HG03159 (cell line): ENCODE results near the gene DARS1.

Source experiments
- ATAC-seq: cut with Tn5 transposase; IDR thresholded peaks from one replicate; pipeline ENCODE4 v1.9.1; 2021; ENCODE audit warnings: mild to moderate bottlenecking, moderate library complexity; ENCODE audit not compliant: unreplicated experiment

DARS1 gene

DNA sequence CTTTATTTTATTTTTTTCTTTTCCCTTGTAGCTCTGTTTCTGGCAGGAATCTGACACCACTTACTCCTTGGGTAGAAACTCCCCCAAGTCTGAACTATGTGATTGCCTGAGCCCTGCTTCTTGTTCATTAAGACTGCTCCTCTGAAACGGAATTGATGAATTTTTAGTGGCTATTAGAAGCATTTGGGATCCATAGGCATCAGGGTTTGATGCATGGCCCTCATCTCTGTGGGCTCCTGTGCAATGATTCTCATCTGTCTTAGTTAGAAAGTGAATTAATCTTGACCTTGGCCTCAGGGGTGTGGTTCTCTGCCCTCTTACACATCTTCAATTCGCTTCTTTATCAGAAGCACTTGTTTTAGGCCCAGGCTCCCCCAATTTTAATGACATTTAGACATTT, 31.0 kb upstream of the DARS1 start:
- no peak for ATAC-seq

DNA sequence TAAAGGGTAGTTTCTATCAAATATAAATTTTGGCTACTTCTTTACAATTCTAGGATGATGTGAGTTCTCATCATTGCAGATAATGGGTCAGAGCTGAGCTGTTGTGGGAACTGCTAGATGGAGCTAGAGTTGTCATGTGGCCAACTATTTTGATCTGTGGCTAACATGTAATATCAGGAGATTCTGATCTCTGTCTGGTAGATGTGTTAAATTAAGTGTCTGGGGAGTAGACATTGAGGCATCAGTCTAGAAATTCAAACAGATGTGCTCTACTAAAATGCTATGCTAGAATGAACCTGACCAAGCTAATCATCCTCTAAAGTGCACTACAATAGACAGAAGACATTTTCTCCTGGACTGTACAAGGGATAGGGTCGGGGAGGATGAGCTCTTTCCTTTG, 30.3 kb upstream of the DARS1 start:
- no peak for ATAC-seq

DNA sequence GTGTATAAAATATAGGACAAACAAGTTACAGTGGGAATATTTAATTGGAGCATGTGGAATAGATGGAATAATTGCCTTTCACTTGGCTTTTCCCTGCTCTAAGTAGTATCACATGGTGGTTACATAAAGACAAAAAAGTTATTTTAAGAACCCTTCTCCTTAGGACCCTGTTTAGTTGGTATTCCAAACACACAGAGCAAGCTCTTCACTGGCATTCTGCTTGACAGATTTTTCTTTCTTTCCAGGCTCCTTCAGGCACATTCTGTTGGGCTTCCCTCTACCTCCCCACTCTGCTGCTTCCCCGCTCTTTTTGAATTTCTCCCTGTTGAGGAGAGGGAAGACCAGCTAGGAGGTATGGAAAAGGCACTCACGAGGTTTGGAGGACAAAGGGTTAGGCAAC, 29.0 kb upstream of the DARS1 start:
- ATAC-seq, result no peak

DNA sequence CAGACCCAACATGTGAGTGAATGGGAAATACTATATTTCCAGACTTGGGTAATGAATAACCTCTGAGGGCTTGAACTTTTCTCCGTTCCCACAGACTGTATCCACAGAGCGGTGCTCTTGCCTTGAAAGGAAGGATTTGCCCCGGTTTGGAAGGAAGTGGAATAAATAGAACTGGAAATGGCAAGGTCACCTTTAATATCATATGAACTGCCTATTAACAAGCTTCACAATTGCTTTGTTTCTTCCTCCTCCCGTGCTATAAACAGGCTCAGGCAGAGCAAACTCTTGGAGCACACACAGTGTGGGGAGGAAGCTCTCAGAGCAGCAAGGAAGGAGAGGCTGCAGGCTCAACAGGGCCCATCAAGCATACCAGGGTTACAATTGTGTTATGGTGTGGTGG, 28.5 kb upstream of the DARS1 start:
- no peak for ATAC-seq

DNA sequence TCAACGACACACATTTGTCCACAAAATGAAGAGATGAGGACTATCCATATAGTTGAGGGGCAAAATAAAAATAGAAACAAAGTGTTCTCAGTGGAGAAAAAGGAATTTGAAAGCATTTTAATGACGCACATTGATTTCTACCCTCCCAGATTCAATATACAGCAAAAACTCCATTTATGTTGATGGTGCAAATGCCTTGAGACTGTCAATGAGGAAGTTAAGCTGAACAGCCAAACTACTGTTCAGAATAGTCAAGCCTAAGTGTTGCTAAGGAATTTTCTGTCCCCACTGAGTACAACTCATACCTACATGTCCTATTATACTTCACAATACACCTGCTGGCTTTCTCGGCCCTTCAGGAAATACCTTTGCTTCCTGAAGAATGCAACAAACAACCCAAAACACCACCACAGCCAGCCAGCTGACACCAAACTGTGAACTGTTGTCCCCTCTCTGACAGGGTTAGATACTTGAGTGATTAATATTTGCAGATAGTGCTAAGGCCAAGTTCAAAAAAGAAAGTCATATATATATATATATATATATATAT, 27.8 kb upstream of the DARS1 start:
- no peak for ATAC-seq

DNA sequence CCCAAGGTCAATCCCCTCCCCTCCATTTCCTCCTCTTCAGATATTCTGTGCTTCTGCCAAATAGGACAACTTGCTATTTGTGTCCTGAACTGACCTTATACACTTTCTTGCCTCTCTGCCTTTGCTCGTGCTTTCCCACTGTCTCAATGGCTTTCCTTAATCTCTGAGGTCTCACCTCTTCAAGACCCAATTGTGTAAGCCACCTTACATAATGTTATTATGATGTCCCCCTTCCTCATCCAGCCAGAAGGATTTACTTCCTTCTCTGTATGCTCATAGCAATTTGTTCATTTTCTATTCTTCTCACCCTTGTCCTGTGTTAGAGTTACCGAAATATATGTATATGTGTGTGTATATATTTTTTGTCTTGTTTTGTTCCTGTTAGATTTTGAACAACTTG, 26.9 kb upstream of the DARS1 start:
- ATAC-seq, result no peak

DNA sequence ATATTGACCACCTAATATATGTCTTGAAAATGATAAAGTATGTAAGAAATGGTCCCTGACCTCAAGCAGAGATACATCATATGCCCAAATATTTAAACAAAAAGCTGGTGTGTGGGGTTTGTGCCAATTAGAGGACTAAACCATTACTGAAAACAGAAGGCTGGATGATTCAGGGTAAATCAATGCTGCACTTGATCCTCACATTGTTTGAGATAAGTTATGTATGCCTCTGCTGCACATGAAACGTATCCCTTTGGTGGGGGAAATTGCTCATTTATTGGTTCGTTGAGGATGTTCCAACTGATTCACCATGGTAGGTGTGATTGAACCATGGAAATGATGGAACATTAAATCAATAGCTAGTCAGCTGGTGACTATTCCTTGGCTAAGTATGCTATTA, 24.7 kb upstream of the DARS1 start:
- no peak for ATAC-seq

DNA sequence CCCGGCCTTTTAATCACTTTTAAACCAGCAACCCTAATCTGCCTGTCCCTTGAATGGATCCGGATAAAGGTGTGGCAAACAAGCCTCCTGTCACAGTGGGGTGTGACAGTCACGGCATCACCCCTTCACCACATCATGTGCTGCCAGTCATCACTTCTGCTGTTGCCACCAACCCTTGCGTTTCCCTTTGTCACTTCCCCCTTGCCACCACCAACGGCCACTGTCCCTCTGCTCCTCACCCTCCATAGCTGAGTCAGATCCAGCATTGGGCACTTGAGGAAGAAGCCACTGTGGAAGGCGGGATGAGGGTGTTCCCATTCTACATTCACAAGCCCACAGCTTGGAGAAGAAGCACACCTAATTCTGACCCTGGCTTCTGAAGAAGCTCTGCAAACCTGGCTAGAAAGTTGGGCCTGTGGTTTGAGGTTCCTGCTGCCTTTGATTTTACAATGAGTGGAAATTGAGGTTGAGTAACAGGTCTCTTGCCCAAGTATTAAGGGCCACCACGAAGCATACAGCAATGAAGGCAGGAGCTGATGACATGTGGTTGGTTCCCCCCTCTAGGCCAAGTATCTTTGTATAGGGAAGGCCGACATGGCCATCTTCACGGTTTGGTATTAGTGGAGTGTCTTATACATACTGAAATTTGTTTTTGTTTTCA, 22.9 kb upstream of the DARS1 start:
- no peak for ATAC-seq

DNA sequence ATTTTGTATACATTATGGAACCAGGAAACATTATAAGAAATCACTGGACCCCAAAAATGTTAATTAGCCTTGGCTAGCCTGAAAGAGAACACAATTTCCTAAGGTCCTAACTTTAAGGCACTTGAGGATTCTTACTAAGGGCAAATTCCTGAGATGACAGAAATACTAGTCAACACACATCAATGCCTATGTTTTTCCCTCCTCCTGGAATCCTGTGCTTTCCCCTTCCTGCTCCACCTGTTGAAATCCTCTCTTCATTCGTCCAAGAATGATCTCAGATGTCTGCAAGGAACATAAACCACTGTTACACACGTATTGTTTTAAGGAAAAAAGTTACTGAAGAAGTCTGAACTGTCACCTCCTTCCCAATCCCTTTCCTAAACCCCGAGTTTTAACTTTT, 21.2 kb upstream of the DARS1 start:
- ATAC-seq, result no peak

DNA sequence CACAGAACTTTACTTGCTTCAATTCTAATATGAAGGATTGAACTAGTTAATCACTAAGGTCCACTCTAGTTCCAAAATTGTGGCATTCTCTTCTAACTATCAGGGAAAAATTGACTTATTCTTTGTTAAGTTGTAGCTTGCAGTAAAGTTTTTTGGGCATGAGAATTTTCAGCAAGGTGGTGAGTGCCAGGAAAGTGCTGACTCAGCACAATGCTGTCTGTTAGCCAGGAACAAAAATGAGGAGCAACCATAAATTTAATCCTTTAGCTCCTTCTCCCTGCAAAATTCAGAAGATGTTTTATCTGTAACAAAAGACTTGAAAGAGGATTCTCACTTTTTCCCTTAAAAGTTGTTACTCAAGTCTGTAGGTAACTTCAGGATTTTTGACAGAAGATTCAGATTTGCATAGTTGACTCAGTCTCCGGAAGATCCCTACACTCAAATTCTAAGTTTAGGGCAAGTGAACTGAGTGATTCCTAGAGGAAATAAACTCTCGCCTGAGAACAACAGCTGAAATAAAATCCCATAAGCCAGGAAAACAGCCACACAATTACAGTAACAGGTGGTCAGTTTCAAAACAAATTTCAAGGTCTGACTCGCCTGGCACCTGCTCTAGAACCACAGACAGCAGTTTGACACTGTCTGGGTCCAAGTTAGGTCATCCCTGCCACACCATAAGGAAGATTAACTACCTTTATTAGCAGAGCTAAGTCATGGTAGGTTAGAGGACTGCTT, 20.2 kb upstream of the DARS1 start:
- ATAC-seq, result peak; percentile 47

DNA sequence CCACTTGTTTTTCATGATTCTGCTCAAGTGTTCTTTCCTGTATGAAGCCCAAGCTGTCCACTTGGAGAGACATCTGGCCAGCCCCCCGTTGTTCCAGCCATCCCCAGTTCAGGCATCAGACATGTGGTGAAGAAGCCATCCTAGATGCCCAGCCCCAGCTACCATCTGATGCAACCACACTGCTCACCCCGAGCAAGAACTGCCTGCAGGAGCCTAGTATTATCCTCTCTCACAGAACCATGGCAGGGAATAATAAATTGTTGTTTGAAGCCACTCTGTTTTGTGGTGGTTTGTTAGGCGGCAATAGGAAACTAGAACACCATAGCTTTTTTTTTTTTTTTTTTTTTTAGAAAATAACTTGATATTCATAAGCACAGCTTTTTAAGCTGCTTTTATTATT, 19.5 kb upstream of the DARS1 start:
- no peak for ATAC-seq

DNA sequence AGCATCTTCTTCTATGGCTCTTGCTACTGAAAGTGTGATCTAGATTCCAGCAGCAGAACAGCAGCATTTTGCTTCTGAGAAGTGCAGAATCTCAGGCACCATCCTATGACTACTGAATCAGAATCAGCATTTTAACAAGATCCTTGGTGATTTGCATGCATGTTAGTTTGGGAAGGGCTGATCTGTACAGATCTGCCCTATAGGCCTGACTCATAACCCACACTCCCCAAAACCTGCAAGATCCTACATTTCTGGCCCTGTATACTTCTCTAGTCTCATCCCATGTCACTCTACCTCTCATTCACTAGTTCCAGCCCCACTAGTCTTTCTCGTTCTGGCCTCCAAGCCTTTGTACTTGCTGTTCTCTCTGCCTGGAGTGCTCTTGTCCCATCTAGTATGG, 15.7 kb upstream of the DARS1 start:
- ATAC-seq, result no peak

DNA sequence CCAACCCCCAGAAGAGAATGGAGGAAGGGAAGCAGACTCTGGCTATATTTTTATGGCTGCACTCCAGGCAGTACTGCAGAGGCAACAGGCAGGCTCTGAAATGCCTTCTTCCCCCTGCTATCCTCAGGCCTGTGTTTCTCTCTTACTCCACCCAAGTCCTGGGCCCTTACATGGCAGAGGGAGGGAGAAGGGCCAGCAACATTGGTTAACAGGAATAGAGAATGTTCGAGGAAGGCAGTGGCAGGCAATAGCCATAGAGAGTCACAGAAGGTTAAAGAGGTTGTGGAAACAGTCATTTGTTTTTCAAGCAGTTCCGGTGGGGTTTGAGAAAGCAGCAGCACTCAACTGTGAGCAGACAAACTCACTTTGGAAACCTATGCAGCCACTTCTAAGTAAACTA, 15.1 kb upstream of the DARS1 start:
- peak; percentile 56 for ATAC-seq

DNA sequence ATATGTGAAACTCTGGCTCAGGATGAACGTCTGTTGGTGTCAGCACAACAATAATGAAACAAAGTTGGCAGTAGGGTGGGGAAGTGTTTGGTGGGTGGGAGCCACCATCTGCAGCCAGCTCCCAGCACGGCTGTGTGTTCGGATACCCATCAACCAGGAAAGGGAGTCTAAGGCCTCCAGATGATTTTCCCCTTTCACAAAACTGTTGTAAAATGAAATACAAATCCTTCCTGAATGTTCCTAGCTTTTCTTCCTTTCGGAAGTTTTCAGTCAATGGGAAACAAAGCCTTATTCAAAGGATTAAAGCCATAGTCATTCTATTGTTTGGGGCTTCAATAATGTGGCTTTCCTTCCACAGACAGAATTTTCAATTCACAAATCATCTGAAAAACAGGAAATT, 14.5 kb upstream of the DARS1 start:
- ATAC-seq, result no peak

DNA sequence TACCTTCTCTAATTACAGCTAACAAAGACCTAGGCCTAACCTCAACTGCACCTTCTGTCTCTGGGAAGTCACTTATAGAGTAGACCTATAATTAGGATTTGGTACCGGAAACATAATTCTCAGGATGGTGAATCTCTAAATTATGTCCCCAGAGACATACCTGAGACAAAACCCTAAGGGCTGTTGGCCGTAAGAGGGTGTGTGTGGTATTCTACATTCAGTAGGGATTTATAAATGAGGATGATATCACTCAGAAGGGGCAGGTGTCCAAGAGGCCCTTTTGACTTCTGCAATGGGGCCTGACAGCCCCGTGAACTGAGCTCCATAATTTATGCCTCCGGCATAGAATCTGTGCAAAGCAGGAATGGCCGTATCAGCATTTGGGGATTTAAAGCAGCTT, 13.5 kb upstream of the DARS1 start:
- ATAC-seq, result no peak

DNA sequence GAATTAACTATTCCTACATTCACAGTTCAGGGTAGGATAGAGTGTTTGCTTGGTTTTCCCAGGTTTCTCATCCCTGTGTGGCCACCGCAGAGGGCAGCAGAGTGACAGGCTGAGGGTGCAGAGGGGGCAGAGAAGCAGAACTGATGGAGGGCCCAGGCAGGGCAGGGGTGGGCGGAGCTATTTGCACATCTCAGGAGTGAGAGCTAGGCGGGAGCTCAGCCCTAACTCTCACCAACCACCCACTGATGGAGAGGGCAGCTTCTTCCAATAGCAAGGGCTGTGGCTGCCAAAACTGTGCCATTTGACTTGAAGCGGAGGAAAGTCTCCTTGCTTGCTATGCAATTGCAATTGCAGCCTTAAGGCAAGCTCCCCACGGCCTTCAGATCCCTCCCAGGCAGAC, 12.0 kb upstream of the DARS1 start:
- no peak for ATAC-seq

DNA sequence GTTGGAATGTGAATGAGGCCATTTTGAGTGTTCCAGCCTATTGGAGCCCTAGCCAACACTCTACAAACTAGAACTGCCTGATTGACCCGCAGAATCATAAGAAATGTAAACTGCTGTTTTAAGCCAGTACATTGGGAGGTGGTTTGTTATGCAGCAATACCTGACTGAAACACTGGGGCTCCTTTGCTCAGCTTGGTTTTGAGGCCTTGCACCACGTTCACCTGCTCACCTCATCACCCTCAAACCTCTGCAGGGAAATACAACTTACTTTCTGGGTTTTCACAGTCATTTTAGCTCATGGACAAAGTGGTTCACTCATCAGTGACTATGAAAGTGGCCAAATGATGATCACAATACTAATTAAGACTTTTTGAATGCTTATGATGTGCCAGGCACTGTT, 10.9 kb upstream of the DARS1 start:
- ATAC-seq, result no peak

DNA sequence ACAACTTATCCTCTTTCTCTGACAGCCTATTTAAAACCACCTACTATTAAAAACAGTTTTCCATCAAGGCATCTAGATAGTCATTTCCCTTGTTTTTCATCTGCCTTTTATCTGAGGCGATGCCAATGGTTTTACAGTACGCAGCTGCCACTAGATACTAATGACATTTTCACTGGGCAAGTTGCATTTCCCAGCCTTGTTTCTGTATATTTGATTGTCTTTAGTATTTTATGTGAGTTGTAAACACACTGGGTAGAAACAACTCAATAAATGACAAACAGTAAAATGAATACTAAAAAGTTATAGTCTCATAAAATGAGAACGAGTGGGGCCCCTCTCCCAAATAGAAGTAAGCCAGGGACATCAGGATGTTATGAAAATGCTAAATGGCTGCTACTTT, 8.9 kb upstream of the DARS1 start:
- ATAC-seq, result no peak

DNA sequence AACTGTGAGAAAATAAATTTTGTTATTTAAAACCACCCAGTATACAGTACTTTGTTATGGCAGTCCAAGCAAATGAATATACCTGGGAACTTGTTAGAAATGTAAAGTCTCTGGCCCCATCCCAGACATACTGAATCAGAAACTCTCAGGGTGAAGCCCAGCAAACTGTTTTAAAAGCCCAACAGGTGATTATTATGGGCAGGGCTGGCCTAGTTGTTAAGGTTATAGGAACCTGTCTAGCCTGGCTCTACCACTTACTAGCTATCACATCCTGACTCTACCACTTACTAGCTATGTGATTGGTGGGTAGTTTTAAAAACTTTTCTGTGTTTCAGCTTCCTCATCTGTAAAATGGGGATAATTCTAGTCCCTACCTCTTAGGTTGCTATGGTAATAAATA, 8.0 kb upstream of the DARS1 start:
- ATAC-seq, result no peak

DNA sequence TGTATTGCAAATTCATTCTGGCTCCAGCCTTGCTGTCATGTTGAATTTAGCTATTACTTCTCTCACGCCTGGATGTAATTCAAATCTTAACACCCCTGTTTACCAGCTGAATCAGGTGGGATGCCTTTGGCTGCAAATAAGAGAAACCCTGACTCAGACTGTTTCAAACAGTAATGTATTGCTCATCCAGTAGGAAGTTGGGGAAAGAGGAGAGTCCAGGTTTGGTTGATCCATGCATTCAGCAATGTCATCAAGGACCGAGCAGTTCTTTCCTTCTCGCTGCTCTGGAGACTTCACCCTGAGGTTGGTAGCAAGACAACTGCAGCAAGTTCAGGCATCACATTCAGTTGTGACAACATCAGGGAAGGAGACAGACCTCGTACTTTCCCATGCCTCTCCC, 6.4 kb upstream of the DARS1 start:
- ATAC-seq, result no peak

DNA sequence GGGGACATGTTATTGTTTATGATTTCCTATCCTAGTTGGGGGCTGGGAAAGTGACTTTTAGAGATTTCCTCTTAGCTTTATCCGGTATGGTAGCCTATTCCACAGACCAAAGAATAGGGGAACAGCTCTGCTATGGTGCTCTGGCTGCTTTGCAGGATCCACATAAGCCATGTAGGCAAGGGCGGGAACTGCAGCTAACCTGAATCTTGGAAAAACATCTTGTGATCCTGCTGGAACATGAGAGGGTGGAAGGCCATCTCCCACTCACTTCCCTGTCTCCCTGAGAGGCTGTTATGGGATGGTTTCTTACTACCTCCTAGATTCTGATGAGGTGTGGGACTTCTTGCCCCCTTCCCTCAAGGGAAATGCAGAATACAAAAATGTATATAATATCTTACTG, 2.0 kb upstream of the DARS1 start:
- no peak for ATAC-seq

DNA sequence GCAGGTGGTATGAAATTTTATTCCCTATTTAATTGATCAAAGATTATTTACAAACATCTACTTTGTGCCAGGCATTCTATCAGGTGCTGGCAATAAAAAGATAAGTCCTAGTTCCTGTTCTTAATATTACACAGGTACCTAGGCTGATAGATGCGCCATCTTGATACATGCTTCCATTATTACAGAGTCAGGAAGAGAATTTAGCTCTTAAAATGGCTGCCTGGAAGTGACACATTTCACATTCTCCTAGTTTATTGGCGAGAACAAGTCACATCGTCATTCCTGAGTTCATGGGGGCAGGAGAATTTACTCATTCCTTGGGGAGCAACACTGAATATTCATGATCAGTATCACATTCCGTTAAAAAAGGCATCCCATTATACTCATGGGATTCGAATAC, 1.1 kb upstream of the DARS1 start:
- ATAC-seq, result no peak
